NCI-H226 (cell line): ENCODE data around the gene FGD5.

Source experiments
- DNase-seq: peaks from one replicate; pipeline ENCODE4 v3.0.0-alpha.2; 2015

The FGD5 gene

DNA sequence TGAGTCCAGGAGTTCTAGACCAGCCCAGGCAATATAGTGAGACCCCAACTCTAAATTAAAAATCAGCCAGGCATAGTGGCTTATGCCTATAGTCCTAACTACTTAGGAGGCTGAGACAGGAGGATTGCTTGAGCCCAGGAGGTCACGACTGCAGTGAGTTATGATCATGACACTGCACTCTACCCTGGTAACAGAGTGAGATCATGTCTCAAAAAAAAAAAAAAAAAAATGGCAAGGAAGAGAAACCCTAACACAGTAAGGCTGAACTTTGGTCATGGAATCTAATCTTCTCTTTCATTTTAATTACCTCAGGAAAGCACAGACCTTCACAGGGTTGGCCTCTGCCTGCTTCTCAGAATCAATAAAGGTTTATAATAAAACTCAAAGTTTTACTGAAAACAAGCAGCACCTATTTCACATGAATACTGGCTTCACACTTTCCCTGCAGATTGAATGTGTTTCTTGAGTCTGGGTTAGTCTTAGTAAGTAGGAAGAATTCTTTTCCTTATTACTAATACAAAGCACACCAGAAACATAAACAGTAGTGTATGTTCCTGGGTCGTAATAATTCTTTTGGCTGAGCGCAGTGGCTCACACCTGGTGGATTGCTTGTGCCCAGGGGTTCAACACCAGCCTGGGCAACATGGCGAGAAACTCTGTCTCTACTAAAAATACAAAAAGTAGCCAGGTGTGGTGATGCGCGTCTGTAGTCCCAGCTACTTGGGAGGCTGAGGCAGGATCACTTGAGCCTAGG is 117.0 kb downstream of the FGD5 start:
- DNase-seq = no peak

DNA sequence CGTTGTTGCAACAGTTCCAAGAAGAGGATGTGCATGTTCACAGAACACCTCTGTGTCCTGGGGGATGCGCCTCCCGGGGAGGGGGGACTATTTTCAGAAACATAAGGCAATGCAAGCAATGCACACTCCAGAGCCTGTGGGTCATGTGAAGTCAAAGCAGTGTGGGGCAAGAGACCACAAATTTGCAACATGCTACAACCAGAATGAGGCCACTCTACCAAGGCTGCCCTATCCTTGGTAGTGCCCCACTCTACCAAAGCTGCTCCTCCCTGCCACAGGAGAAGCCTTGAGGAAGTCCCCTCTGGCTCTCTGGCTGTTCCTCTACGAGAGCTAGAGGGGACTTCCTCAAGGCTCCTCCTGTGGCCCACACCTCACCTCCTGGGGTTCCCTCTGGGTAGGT is 120.2 kb downstream of the FGD5 start:
- no peak for DNase-seq

DNA sequence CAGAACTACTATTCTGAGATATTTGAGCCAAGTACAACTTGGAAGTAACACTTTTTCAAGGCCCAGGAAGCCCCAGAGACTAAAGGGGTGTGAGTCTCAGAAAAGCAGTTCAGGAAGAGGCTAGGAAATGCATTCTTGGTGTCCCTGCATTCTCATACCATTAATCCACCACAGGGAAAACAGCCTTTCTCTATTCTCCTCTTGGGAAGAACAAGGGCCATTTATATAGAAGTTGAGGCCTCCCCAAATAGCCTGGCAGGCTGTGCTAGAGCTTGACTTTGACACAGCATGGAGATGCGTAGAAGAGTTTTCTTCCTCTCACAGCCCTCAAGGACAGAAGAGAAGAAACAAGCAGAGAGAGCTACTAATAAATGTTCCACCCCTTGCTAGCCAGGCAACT is 123.1 kb downstream of the FGD5 start:
- DNase-seq = no peak

DNA sequence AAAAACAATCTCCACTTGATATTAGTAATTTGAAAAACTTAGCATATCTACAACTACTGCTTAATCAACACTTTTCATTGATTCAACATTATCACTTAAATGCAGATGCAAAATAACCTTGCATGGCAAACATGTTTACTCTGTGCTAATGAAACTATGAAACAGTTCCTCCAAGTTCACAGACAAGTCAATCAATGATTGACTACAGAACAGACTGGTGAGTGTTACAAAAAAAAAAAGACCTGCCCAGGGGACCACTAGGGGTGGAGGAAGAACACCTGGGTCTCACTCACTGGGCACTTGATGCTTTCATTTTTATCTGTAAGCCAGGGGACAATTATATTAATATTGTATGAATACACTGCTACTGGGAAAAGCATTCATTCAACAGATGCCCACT is 124.3 kb downstream of the FGD5 start:
- DNase-seq = no peak

DNA sequence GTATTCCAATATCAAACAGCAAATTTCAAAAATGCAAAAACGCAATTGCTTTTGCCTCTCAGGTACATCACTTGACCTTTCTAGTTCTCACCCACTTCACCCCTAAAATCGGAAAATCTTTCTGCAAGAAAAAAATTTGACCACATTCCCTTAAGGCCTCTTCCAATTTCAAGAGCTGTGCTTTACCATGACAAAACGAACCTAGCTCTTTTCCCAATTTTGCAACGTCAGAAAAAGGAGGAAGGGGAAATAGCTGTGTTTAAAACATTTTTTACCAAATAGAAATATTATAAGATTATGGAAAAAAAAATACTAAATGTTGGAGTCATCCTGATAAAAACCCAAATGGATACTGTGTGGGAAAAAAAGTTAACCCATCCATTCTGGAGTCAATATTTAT is 127.5 kb downstream of the FGD5 start:
- no peak for DNase-seq

DNA sequence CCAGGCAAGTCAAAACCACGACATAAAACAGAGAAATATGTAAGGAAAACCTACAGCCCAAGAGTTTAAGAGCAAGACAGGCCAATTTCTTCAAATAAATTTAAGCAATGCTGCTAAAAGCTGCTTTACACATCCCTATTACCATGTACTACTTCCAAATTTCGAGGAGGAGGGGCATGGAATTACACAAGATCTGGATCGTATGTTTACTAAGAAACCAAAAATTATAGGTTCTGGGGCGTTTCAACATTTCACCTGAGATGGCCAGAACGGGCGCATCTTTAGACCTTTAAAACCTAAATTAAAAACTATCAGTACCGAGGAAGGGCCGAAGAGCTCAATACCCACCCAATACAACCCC is 128.0 kb downstream of the FGD5 start:
- DNase-seq = no peak

DNA sequence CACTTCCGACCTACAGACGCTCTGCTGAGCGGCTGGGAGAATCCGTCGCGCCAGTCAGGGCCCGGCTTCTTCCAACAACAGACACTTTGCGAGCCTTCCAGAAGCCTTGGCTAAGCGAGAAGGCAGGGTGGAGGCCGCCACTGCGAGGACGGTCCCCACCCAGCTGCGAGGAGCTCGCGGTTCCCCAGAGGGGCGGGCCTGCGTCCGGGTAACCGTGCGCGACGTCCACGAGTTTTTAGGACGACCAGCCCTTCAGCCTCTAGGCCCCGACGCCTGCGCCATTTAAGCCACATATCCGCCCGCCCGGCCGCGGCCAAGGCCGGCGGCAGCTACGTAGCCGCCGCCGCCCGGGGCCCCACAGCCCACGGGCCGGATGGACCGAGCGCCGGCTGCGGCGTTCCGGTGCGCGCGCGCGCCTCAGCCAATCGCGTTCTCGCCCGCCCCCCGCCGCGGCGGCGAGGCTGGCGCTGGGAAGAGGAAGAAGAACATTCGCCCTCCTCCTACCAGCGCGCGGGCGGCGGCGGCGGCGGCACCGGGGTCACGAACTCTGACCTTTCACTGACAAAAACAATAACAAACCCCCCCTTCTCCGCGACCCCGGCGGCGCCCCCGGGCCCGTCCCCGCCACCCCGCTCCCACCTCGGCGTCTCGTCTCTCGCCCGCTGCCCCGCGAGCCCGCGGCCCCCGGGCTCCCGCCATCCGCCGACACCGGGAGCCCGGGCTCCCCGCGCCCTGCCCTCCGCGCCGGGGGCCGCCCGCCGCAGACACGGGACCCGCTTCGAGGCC is 128.5 kb downstream of the FGD5 start, which contains the start of gene NR2C2:
Gene NR2C2 (plus strand): TSS at position 484 of the 786 bp plus-strand sequence. CDS start 56,332 bp downstream, outside the sequence.
- peak; percentile 84 for DNase-seq

DNA sequence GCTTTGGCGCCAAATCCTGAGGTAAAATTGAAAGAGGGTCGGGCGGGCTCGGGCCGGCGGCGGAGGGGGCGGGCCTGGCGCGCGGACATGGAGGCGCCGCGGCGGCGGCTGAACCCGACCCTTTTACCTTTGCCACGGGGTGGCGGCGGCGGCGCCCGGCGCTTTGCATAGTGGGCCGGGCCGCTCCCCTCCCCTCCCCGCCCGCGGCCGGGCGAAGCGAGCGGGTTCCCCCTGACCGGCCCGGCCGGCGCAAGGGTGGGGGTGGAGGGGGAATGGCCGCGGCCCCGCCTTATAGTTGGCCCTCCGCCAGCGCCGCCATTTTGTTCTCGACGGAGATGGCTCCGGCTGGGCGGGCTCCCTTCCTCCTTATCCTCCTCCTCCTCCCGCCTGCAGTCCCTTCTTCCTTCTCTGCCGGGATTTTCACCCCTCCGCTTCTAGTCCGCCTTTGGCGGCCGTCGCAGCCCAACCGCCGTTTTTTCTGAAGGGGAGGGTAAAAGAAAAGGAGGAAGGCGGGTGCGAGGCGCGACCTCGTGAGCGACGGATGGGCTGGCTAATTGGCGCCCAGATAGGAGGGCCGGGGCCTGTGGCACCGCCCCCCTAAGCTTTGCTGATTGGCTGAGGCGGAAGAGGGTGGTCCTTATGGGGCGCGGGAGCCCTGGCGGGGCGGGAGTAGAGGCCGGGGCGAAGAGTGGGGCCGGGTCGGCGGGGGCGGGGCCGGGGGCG is 129.3 kb downstream of the FGD5 start:
- peak; percentile 89 for DNase-seq

DNA sequence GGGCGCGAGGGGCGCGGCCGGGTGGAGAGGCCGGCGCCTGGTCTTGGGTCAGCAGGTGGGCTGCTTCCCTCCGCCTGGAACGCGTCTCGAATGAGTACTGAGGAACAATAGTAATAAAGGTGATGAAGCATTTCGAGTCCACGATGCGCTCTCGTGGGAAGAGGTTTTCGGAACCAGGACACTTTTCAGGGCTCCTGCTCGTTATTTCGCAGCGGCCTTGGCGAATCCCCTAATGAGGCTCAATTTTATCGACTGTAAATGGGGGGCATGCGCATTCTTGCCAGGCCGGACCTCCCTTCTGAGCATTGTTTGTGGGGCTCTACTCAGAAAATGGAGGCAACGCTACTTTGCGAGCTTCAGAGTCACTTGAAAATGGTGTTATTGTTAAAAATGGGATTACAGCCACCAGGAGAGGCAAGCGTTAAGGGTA is 129.9 kb downstream of the FGD5 start:
- DNase-seq = no peak

DNA sequence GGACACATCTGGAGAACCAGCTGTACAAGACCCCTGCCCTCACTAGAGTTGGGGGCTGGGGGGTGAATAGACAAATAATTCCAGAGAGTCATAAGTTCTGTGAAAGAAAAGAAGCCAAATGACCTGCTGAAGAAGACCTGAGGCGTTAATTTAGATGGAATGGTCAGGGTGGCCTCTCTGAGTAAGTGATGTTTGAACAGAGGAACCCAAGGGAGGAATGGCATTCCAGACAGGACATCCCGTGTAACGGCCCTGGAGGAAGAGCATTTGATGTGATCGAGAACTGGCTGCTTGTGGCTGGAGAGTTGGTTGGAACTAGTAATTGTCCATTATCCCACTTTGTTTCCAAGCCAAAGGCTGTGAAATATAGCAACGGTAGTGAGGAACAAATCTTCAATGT is 130.4 kb downstream of the FGD5 start:
- no peak for DNase-seq

DNA sequence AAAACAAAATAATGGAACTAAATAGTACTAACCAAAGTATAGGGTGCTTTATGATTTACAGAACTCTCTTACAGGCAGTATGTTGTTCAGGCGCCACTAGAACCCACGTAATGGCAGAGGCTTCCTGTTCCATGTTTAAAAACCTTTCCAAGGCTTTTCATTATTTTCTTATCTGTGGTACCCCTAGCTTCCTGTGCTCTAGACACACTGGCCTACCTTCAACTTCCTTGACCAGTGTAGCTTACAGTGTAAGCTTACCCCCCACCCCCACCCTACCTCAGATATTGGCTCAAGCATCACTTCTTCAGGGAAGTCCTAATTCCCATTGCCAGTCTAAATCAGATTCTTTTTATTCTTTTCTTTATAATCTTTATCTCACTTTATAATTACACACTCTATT is 131.5 kb downstream of the FGD5 start:
- DNase-seq = no peak

DNA sequence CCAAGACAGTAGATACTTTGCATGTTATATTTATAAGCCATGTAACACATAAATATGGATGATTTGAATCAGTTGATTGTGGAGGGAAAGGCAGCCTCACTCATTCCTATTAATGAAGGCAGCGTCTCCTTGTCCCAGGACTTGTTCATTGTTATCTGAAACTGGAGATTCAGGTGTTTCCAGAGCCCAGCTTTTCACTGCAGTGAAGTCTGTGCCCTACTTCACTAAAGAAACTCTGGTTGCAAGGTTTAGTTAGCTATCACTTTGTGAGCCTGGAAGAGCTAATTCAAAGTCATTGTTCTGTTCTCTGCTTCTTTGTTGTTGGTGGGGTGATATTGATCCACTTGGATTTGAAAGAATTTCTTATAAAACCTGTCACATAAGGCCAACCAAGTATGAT is 138.4 kb downstream of the FGD5 start:
- no peak for DNase-seq

DNA sequence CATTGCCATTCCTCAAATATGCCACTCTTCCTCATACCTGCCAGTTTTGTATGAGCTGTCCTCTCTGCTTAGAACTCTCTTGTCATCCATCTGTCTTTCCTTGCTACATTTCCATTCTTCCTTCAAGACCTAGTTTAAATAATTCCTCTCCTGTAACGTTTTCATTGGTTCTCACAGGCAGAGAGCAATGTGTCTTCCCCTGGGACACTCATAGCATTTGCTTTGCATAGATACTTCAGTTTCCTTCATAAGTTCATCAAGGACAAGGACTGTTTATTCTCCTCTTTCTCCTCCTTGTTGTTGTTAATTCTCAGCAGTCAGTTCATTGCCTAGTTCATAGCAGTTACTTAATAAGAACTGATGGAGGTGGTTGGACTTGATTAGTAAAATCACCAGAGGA is 139.2 kb downstream of the FGD5 start:
- DNase-seq = no peak

DNA sequence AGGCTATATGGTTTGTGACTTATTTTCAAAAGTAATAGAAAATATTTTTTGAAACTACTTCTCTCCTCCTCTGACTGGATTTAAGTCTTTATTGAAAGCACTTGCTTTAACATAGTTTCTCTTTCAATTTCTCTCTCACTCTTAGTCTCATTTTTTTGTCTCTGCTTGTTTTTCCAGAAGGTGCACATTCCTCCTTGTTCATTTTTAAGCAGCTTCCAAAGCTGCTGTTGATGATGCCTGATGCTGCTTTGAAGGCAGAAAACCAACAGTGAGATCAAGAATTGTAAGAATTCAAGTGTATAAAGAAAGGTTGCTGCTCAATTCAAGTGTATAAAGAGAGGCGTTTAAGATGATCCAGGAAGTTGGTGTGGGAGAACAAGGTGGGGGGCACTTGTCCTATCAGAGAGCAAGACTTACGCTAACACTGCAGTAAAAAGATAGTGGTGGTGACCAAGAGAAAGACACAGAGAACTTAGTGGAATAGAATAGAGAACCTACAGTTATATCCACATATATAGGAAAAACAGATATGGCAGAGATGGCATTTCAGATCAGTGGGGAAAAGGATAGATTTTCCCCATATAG is 140.7 kb downstream of the FGD5 start:
- no peak for DNase-seq

DNA sequence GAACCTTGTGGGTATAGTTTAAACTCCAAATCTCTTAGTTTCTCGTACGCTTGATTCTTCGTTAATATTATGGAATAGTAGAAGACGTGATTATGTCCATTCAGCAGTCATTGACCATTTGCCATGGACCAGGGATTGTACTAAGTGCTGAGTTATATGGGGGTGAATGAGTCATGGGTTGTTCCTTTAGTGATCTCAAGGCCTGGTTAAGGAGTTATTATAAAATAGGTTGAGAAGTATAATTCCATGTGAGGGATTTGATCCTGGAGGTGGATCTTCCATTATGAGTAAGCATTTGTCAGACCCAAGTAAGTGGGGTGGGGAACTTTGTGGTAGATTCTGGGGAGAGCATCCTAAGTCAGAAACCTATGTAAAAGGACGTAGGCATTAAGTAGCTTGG is 144.0 kb downstream of the FGD5 start:
- DNase-seq = peak; percentile 45

DNA sequence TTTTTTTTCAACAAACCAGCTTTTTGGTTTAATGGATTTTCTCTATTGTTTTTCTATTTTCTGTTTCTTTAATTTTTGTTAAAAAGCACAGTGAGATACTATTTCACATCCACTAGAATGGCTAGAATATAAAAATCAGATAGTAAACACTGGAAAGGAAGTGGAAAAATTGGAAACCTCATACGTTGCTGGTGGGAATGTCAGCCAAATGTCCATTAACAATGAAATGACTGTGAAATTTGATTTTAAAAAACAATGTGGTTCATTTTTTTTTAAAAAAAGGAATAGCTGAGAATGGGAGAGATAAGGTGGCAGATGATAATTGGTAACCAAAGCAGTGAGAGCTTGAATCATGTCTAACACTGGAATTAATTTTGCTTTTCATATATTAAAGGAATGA is 148.5 kb downstream of the FGD5 start:
- no peak for DNase-seq

DNA sequence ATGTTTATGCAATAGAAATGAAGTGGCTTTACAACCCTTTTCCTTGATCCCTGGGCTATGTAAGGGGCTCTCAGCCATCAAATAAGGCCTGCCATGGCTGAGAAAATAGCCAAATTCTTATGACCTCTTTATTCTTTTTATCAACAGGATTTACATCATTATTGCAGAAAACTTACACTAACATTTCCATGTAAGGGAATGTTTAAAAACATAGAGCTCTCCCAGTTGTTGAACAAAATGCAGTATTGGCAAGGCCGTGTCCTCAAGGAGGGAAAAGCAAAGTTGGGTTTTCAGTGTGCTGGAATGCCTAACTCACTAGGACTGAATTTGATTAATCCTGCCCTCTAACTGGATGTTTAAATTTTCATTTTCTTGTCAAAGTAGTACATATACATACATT is 150.9 kb downstream of the FGD5 start:
- no peak for DNase-seq

DNA sequence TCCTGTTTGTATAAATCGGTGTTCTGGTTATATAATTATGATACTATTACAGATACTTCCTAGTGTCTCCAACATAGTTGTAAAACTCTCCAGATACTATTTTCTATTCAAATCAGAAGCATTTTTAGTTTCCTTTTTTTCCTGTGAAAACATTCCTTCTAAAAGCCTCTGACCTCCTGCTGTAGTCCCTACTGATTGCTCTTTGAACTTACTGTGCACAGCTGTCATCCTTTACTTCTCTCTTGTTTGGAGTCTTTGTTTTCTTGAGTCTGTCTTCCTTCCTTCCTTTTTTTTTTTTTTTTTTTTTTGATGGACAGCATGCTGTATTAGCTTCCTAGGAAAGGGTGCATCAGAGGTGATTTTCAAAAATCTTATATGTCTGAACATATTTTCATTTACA is 157.6 kb downstream of the FGD5 start:
- DNase-seq = no peak

DNA sequence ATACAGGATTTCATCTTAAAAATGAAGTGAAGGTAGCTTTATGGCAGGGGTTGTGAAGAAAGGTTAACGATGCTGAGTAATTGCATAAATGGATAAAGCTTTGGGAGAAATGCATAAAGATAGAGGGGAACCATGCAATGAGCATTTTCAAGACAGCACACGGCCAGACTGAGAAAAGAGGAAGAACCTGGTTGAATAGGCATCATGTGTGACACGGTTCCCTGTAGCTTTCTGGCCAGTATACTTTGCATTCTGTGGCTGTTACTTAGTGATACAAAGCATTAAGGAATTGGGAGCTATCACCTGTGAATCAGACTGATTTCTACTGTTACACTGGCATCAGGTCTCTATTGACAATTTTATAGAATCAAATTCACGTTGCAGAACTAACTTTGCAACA is 161.9 kb downstream of the FGD5 start:
- no peak for DNase-seq
